NCI-H446 (cell line): ENCODE data around the gene EDEM3.
"Not testable (repeated sequence)": the region's sequence is repeated elsewhere in the genome, so short reads cannot be mapped to it uniquely, and the experiment has no call there.

Experiments
- DNase-seq, 2 experiments: peaks; one replicate each; lab custom pipeline; 2025; lab: John Stamatoyannopoulos, UW

The EDEM3 gene

DNA sequence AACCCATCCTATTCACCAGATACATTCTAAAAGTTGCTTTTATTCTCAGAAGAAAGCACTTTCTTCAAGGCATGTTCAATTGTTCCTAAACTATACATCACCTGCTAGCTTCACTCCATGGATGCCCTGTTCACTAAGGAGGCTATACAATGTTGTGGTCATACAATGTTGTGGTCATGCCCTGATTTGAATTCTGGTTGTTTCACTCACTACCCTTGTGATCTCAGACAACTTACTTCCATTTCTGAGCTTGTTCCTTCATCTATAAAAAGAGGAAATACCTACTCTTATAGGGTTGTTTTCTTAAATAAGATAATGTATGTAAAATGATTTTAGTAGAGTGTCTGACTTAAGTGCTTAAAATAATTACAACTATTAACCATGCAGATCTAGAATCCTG lies 19.7 kb downstream of the EDEM3 start:
- DNase-seq: no peak

DNA sequence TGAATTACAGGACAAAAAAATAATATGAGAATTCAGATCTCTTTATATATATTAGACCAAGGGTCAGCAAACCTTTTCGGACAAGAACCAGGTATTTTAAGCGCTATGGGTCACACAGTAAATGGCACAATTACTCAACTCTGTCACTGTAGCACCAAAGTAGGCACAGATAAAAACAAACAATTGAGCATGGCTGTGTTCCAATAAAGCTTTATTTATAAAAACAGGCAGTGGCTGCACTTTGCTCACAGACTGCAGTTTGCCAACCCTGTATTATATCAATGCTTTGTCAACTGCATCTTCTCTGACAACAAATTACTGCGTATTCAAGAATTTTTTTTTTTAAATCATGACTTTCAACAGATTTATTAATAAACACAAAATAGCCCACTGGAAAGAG lies 29.8 kb downstream of the EDEM3 start:
- DNase-seq: no peak

DNA sequence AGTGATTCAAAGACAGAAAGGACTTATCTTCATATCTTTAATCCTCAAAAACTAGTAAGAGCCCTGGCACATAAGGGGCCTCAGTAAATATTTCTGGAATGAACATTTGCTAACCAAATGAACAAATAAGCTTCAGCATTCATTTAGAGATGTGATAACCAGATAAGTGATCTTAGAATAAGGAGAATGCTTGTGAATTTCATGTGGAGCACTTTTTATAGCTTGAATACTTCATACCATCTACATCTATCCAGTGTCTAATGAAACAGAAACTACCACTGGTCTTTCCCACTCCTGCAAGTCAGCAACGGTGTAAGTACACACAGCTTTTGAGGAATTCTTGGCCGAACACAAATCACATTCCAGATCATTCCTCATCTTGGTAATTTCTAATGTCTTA lies 38.5 kb downstream of the EDEM3 start:
- DNase-seq: no peak

DNA sequence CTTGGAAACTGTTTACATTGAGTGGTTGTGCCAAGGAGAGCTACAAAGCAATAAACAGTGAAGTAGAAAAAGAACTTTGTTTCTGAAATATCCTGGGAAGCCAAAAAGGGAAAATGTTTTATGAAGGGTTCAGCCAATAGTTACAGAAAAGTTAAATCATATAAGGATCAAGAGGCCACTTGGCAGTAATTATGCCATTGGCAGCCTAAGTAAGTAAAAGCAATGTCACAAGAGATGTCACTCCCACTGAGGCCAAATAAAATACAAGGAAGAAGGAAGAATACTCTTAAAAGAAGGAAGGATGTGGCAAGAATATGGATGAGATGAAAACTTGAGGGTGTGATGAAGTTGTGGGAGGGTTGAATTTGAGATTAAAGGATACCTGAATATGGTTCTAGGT lies 45.2 kb downstream of the EDEM3 start:
- no peak for DNase-seq

DNA sequence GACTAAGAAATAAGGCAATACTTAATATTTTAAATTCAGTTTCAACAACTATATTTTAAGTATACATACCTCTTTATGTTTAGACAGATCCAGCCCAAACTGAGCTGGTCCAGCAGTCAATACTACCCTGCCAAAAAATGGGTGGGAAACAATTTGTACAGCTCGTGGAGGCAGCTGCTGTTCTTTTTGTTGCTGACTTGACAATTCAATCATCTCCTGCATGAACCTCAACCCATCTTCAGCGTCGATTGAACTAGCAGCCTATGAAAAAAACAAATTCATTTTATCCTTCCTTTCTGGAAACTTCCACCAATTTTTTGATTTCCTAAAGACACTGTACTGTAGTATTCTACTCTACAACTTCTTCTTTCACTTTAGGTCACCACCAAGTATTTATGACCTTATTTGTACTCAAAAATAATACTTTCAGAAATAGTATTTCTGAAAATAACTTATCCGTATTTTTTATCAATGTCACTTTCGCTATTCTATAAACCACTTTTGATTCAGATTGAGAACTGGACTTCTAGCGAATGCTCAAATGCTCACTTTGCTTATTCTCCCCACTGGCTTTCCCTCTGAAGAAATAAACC lies 46.5 kb downstream of the EDEM3 start:
- DNase-seq: no peak

DNA sequence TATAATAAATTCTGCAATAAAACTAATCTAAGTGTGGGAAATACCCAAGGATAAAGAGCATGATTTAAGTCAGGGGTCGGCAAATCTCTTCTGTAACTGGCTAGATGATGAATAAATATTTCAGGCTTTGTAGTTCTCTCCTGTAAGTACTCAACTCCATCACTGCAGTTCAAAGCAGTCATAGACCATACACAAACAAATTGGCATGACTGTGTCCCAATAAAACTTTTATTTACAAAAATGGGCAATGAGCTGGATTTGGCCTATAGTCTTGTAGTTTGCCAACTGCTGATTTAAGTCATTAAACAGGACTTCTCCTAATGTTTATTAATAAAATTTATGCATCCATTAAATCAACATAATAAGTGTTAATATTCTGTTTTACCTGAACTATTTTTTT lies 49.4 kb downstream of the EDEM3 start:
- DNase-seq: no peak

DNA sequence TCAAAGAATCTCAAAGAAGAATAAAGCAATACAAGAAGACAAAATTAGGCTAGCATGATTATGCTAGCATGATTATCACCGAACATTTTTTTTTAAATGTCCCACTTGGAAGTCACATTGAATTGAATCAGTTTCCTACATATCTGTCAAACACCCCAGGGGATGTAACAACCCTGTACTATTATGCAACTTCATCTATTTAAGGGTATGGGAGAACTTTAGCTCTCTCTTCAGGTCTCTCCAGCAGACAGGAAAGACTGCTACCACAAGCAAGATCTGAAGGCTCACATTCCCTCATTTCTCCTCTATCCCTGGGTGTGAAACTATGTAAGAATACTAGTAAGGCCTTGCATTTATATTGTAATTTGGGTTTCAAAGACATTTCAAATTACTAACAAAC lies 52.8 kb downstream of the EDEM3 start:
- no peak for DNase-seq

DNA sequence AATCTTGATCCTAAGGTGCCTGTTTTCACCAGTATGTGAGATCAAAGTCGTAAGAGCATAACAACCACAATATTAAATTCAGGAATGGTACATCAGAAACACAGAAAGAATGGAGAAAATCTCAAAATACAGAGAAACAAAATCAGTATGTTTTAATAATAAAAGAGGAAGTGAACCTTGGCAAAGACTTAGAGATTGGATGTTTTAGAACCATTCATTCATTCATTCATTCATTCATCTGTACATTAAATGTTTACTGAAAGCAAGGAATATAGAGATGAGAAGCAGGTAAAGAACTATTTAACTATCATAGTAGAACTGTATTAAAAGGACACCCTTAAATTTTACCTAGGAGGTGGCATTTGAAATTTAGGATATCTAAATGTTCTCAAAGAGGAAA lies 55.7 kb downstream of the EDEM3 start:
- no peak for DNase-seq

DNA sequence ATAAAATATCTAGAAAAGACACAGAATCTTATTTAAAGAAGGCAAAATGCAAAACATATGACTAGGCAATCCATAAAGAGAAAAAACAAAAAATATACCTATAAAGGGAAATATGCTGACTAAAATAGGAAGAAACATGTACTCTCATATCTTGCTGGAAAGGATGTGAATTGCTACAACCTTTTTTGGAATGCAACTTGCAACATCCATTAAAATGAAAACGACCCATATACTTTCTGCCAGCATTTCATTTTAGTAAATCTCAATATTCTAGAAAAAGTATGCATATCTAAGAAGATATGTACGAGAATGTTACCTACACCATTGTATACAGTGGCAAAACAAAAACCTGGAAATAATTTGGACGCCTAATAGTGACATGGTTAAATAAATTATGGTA lies 56.6 kb downstream of the EDEM3 start:
- DNase-seq: no peak

DNA sequence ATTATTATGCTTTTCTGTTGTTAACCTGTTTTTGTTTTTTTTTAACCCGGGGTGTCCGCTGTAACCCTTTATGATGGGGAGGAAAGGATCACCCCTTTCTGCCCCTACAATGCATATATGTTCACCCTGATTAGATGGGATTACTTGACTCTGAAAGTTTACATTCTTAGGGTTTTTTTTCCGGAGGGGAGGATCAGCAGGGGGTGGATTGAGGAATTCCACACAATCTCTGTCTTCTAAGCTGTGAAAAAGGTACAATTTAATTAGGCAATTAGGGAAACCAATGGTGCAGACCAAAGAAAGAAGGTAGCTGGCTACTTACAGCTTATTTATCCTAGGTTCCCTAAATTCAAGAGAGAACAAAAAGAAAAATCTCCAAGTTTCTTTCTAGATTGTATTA lies 58.3 kb downstream of the EDEM3 start:
- DNase-seq: no peak

DNA sequence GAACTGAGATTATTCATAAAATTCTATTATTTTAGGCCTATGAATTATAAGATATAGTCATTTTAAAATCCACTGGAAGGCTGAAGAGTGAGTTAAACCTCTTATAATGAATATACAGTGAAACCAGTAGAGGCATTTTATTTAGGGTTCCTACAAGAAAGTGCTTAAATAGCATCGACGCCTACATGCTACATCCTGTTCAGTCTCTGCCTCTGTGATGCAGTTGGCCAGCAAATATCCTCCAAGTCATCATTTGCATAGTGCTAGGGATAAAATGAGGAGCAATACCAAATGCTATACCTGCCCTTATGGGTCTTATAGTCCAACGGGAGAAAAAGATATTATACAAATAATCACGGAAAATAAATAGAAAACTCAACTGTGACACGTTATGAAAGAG lies 59.6 kb downstream of the EDEM3 start:
- DNase-seq: no peak

DNA sequence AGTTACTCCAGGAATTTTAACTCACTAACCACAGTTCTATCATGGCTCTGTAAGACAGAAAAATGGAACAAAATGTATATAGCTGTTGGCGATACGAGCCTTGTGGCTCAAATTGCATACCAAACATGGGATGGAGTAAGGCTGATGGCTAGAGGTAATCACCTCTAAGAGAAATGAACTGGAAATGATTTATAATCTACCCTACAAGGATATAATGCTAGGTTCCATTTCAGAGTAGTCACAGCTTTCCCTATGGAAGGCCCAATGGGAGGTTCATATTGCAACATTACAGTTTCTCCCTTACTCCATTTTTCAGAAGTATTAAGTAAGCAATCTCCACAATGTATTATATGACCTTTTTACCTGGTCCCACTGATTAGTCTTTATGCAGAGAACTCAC lies 61.6 kb downstream of the EDEM3 start:
- DNase-seq: no peak

DNA sequence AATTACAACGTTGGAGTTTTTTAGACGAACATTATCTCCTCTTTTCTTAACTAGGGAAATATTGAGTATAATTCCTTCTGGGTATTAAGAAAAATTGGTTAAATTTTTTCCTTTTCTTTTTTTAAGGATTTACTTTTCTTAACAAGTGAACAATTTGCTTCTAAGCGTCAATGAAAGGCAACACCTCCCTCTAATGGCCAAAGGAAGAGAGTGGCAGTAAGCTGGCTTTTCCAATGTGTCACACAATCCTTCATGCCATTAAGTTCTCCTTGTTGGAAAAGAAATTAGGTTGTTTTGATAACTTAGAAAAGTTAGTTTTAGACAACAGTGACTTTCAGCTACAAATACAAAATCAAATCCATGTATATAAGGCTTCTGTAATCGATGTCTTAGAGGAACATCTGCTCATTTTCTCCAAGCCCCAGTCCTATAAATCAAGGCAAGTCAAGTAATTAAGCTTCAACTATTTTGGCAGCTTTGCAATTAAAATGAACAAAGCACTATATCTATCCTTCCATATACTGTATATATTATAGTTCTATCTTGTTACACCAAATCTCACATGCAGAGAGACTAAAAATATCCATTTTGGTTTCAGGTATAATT lies 62.8 kb downstream of the EDEM3 start:
- DNase-seq: peak; percentile 28 to 69

DNA sequence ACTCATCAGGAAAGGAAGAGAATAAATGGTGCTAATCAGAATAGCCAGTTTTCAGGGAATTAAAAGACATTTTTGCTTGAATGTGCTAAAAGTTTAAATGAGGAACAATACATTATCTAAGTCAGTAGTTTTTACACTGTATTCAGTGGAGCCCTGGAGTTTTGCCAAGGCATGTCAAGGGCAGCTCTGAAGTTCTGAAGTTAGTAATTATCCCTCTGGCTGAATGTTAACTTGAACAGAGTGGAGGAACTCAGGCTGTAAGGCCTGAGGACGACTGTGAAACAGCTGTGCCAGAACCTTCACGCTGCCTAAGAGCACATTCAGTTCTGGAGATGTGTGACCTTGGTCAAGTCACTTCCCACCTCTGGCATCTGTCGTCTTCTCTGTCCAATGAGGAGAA lies 68.1 kb downstream of the EDEM3 start:
- DNase-seq: peak in 1 of 2 experiments; percentile 39

DNA sequence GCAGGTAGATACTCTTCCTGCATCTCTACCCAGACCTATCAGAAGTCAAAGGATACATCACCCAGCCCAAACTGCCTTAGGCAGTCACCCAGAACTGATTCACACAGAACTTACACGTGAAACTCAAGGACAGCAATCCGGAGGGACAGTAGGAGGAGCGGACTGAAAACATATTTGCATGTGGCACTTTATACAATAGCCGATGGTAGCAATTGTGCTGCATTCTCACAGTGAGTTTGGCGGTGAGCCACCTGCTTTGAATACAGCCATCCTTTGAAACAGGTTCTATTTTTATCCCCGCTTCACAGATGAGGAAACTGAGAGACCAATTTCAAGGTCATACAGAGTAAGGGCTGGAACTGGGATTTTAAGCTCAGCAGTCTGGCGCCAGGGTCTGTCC lies 69.5 kb downstream of the EDEM3 start:
- DNase-seq: no peak

DNA sequence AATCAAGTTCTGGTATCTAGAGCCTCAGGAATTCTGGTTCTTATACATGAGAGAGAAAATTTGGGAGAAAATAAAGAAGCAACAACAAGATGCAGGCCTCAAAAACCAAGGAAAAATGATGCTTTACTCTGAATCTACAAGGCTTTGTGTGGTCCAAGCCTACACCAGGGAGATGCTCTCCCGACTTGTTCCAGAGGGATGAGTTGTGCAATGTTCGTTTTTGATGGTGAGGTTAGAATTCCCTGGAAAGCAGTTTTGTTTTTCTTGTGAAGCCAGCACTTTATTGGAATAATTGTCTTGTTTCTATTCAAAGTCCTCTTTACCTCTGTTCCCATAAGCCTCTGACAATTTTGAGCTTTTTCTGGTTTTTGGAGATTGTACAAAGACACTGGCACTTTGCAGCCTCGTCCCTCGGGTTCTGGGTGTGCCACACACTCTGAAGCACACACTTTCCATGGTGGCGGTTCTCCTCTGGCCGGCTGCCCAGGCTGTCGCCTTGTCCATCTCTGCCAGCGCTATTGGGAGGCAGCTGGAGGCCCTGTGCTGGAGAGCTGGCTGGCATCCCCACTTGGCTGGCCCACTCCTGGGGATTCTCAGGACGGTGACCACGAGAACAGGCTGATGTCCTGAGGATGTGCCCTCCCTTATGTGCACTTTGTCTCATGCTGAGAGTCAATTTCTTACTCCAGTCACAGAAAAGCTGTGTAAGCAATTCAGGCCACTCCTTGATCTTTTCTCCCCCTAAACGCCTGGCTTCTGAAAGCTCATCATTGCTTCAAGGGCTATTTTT lies 70.2 kb downstream of the EDEM3 start:
- peak; percentile 34 to 78 for DNase-seq

DNA sequence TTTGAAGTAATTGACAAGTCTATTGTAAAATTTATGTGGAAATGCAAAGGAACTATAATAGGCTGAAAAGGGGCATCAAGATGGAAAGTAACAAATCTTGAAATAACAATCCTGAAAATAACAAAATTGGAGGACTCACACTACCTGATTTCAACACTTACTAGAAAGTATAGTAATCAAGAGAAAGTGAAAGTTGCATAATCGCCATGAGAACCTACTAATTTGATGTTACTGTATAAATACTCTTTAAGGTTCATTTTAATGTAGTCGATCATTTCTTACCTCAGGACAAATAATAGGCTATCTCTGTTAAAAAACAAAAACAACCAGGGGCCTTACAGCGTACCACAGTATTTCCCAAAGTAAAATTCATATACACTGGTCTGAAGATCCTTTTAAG lies 71.7 kb downstream of the EDEM3 start:
- no peak for DNase-seq

DNA sequence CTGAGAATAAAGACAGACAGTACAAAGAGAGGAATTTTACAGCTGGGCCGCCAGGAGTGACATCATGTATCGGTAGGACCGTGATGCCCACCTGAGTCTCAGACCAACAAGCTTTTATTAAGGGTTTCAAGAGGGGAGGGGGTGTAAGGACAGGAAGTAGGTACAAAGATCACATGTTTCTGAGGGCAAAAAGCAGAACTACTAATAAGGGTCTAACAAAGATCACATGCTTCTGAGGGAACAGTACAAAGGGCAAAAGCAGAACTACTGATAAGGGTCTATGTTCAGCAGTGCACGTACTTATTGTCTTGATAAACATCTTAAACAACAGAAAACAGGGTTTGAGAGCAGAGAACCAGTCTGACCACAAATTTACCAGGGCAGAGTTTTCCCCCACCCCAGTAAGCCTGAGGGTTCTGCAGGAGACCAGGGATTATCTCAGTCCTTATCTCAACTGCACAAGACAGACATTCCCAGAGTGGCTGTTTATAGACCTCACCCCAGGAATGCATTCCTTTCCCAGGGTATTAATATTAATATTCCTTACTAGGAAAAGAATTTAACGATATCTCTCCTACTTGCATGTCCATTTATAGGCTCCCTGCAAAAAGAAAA lies 73.9 kb downstream of the EDEM3 start:
- not testable (repeated sequence) for DNase-seq

DNA sequence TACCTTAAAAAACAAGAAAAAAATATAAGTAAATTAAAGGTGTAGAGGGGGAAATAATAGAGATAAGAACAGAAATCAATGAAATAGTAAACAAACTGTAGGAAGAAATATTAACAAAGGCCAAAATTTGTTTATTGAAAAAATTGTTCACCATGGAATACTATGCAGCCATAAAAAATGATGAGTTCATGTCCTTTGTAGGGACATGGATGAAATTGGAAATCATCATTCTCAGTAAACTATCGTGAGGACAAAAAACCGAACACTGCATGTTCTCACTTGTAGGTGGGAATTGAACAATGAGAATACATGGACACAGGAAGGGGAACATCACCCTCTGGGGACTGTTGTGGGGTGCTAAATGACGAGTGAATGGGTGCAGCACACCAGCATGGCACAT lies 75.2 kb downstream of the EDEM3 start:
- DNase-seq: not testable (repeated sequence)

DNA sequence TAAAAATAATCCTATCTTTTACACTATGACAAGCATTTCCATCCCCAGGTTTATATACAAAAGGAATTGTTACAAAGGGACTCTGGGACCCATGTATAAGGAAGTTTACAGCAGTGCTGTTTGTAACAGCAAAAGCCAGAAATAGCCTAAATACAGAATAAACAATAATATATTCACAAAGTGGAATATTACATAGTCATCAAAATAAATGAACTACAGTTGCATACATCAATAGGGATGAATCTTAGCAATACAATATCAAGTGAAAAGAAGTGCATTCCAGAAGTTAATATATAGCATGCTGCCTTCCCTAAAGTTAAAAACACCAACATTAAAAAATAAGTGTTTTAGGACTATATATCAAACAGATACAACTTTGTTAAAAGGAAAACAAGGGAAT lies 77.3 kb downstream of the EDEM3 start:
- no peak for DNase-seq

DNA sequence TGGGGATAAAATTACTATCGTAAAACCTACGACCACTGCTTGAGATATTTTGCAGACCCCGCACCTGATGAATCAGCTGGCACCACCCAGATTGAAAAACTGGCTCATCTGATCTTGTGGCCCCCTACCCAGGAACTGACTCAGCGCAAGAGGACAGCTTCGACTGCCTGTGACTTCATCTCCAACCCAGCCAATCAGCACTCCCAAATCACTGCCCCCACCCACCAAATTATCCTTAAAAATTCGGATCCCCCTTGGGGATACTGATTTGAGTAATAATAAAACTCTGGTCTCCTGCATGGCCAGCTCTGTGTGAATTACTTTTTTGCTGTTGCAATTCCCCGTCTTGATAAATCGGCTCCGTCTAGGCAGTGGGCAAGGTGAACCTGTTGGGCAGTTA lies 81.4 kb downstream of the EDEM3 start:
- no peak for DNase-seq

DNA sequence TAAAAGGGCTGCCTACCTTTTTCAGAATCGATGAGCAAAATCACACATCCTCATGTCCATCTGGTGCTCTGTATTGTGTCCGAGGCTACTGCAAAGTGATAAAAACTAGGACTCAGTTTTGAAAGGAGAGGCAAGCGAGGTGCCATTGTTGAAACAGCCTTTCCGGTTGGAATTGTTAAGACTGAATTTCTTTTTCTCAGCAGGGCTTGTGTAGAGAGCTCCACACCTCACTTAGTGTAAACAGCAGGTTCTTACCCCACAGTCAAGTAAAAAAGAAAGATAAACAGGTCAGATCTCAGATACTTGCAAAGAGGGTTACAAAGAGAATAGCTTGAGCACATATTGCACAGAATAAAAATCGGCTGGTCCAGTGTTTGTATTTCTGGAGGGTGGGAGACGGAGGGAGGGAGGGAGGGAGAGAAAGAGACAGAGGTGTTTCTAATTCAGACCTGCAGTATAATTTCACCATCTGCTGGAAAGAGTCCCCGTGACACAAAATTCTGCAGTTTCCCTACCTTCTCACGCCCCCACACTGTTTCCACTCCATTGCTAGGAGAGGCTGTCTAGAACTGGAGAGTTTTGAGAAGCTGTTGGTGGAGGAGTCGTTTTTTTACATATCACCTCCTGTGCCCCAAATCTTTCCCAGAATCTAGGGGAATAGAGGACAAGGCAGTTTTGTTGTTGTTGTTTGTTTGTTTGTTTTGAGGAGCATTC lies 82.5 kb downstream of the EDEM3 start:
- no peak for DNase-seq

DNA sequence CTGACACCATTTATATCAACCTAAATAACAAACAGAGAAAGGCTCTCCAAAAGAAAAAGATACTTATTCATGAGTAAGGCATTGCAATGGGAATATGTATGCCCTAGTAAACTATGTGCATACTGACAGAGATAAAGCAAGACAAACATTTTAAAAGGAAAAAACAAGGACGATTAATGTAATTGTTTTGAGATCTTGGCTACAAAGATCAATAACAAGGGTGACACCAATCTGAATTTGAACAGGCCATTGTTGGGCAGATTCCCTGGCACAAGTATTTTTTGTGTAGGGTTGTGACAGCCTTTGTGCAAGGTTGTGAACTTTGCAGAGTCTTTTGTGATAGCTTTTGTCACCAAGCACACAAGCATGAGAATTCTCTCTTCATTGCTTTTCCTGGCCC lies 85.3 kb downstream of the EDEM3 start:
- no peak for DNase-seq
